GM12892 (cell line): ENCODE results near the gene DNER.

Experiments used
- POLR2A ChIP-seq: IDR thresholded peaks from 2 replicates; pipeline ENCODE4 v1.6.1; 2011; ENCODE audit warnings: low read depth, low read length, control low read depth
- POLR2AphosphoS5 ChIP-seq: IDR thresholded peaks from 2 replicates; pipeline ENCODE4 v1.6.1; 2011; ENCODE audit warnings: low read depth, low read length, control low read depth
- TAF1 ChIP-seq: IDR thresholded peaks from 2 replicates; pipeline ENCODE4 v1.6.1; 2011; ENCODE audit warnings: low read depth, mild to moderate bottlenecking, control low read depth, low read length, borderline replicate concordance

- TF ChIP-seq POLR2A = no peak
- no peak for TF ChIP-seq TAF1
- no peak for TF ChIP-seq POLR2AphosphoS5
These were observed 296.4 kb downstream of the DNER start for GRCh38 chr2:229417916-229418315.
